HL-60/S4 (cell line): ENCODE data around the gene RDH8.
"Not testable (repeated sequence)": the region's sequence is repeated elsewhere in the genome, so short reads cannot be mapped to it uniquely, and the experiment has no call there.

Experiments
- in situ Hi-C: fragments of 300-500 bp; cut with MboI; formaldehyde crosslinking; loops from 2 replicates; pipeline ENCODE4 v1.14.3; 2022; ENCODE audit warnings: low sequenced_read_pairs

The RDH8 gene

DNA sequence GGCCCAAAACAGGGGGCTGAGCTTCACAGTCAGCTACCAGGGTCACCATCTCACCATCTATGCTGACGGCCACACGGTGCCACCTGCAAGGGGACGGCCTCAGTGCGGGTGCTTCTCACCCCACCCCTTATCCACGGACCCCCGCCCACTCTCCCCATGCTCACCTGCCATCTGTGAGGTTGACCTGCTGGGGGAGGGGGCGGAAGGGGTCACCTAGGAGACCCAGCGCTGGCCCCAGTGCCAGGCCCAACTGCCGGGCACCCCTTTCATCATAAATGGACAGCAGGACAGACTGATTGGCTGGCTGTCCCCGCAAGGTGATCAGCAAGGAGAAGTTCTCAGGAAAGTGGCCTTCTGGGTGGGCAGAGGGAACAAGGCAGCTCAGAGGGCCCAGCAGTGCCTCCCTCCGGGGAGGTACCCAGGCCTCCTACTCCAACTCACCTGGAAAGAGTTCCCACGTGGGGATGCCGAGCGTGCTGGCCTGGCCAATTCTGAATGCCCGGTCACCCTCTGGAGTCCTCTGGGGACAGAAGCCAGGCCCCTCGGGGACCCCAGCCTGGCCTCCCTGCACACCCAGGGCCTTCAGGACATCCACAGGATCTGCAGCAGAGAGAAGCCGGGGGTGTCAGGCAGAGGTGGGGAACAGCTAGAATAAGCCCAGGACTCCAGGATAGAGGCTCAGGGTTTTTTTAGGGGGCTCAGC lies 7.5 kb upstream of the RDH8 start:
- in situ Hi-C loops, result no loop called here

DNA sequence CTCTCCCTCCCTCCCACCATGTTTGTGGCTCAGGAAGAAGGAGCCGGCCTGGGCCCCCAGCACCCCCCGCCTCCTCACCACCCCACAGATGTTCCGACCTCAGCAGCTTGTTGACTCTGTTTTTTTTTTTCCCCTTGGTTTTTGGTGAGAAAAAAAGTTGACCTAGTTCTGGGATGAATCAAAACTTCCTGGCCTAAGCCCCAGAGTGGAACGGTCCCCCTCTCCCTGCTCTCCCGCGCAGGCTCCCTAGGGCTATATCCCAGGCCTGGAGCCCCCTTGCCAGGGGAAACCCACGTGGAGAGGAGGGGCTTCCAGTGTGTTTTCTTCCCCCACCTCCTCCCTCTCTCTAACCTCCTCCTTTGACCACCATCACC lies 7.0 kb upstream of the RDH8 start:
- in situ Hi-C loops, result no loop called here

DNA sequence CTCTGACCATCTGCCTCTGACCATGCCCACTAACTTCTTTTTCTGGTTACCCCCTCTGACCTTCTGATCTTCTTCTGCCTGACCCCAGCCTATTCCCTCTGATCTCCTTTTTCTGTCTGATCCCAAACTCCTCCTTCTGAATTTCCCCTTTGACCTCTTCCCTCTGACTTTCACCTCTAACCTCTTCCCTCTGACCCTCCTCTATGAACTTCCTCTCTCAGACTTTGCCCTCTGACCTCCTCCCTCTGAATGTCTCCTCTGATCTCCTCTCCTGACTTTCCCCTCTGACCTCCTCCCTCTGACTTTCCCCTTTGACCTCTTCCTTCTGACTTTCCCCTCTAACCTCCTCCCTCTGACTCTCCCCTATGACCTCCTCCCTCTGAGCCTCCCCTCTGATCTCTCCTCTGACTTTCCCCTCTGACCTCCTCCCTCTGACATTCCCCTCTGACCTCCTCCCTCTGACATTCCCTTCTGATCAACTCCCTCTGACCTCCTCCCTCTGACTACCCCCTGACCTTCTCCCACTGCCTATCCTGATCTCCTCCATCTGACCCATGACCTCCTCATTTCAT lies 6.4 kb upstream of the RDH8 start:
- in situ Hi-C loops, result no loop called here

DNA sequence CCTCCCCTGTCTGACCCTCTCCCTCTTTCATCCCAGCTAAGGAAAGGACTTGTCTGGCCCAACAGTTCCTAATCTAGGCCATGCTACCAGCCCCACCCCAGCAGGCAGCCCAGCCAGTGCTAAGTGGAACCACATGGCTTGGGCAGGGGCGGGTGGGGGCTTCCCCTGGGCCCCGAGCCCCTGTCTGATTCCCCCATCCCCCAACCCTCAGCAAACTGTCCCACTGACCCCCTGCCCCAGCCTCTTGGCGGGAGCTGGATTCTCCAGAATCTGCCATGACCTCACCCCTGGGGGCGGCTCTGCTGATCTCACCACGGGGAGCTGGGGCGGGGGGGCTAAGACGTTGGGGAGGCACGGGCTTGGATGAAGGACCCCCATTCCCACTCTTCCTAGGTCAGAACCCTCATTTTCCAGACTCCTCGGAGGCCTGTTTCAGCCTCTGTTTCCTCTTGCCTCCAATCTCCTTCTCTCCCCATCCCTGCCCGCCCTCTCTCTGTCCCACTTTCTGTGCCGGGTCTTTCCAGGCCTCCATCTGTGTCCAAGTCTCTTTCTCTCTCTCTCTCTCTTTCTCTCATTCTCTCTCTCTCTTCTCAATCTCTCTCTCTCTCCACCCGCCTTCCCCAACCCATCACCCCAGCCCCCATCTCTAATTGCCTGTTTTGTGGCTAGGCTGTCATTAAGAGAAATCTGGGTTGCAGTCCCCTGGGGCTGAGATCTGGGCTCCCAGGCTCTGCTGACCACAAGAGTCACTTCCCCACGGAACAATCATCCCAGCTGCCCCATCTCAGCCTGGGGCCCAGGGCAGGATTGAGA lies 5.7 kb upstream of the RDH8 start:
- in situ Hi-C loops, result no loop called here

DNA sequence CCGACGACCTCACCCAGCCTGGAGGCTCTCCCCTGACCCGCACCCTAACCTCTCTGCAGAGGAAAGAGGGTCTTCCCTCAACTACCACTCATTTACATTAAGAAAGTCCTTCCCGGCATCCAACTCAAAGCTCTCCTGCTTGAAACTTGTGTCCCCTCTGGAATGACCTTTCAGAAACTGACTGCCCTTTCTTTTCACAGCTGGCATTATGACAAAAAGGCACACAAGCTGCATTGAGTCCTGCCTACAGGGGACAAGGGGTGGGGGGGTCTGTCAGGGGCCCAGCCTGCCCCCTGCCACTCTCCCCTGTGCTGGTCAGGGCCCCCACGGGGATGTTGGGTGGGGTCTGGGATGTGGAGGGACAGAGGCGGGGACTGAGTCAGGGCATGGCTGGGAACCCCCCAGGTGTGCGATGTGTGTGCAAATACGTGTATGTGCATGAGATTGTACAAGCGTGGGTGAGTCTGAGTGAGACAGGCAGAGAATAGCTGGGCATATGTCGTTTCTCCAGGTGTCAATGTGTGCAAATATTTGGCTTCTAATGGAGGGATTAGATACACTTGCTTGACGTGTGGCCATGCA lies 5.0 kb upstream of the RDH8 start:
- in situ Hi-C loops, result no loop called here

DNA sequence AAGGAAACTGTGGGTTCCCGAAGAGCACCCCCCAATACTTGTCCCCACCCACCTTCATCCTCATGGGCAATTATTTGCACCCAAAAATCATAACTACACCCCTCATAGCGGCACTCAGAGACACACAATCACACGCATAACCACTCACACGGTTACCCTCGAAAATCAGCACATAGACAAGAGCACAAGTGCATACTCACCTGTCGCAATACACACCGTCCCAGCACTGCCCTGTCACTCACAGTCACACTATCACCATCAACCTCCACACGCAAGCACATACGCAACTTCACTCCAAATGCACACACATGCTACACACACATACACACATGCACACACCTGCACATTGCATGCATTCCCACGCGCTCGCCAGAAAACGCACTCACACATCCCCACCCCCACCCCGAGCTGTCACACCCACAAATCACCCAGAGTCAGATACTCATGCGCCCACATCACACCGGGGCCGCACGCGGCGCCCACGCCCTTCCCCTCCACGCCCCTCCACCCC lies 3.5 kb upstream of the RDH8 start:
- in situ Hi-C loops, result no loop called here

DNA sequence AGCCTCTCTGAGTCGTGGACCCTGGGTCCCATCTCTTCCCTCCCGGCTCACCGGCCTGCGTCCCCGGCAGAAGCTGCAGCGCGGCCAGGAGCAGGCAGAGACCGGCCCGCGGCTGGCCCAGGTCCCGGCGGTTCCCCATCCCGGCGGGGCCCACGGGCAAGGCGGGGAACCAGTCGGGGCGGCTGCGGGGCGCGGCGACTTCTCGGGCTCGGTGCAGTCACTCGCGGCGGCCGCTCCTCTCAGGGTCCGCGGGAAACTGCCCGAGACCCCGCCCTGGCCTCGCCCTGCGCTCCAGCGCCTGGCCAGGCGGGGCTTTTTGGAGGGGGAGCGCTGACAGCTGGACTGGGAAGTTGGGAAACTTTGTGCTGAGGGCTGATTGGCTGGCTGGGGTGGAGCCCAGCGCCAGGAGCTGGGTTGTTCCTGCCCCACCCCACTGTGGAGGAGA lies 3.0 kb upstream of the RDH8 start, which contains the start of gene COL5A3:
TSS of gene COL5A3 (minus strand) at position 258 of the 445 bp plus-strand sequence. CDS start at position 139, 119 bp downstream.
- in situ Hi-C loops, result no loop called here

DNA sequence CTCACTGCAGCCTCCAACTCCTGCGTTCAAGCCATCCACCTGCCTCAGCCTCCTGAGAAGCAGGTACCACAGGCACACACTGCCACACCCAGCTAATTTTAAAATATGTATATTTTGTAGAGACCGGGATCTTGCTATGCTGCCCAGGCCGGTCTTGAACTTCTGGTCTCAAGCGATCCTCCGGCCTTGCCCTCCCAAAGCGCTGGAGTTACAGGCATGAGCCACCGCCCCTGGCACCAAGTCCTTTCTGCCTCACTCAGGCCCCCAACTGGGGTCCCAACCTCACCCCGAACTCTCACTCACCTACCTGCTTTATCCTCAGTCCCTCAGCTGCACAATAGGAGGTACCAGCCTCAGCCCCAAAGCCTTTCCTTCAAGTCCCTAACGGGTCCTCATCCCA lies 2.3 kb upstream of the RDH8 start:
- in situ Hi-C loops, result no loop called here

DNA sequence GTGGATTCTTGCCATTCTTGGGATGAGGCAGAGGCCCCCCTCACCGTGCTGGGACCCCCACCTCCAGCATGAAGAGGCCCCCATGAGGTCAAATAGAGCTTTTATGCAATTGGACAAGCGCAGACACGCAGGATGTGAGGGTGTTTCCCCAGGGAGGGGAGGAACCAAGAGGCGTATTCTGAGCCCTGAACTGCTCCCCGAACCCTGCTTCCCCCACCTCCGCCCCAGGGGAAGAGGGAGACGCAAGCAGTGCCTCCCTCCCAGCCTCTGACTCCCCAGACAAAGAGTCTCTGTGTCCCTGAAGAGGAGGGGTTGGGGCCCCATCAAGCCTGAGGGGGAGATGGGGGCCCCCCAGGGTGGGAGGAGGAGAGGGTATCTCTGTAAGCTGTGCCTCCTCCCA lies 1.3 kb upstream of the RDH8 start:
- in situ Hi-C loops, result no loop called here

DNA sequence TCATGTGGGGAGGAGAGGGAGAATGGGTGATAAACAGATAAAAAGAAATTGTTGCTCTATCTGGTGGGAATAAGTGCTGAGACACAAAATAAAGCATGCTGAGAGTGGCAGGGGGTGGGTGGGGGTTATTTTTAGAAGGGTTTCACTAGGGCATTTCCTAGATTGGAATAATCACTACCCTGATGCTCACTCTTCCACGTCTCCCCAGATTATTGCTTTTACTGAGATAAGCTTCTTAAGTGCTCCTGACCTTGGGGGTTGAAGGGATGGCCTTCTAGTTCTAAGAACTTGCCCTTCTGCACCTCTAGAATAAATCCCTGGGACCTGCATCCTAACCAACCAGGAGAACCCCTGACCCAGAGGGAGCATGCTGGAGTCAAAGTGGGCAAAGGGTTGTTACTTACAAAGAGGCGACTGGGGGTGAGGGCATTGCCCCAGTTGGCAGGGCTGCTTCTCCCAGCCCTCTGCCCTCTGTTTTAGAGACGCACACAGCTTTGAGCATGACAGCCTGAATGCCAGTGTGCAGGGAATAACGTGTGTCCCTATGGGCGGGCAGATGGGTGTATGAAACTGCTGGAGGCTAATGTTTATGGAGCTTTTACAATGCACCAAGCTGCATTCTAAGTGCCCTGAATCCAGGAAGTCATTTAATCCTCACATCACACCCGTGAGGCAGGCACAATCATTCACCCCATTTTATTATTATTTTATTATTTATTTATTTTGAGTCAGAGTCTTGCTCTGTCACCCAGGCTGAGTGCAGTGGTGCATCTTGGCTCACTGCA lies 743 bp downstream of the RDH8 start:
- in situ Hi-C loops, result no loop called here

DNA sequence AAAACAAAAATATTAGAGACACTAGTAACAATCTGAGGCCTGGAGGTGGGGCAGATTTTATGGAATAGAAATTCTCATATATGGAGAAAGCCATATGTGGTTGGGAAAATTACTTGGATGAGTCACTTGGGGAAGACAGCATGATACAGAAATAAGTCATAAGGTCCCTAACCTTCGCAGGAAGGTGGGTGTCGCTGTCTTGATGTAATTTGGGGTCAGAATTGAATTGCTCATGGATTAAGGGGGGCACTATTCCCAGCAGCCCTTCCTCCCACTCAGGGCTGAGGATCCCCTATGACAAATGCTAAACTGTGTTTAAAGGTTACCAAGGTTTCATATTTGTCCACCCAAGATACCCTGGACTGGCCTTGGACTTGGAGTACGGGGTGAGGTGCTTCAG lies 5.0 kb downstream of the RDH8 start:
- in situ Hi-C loops, result no loop called here

DNA sequence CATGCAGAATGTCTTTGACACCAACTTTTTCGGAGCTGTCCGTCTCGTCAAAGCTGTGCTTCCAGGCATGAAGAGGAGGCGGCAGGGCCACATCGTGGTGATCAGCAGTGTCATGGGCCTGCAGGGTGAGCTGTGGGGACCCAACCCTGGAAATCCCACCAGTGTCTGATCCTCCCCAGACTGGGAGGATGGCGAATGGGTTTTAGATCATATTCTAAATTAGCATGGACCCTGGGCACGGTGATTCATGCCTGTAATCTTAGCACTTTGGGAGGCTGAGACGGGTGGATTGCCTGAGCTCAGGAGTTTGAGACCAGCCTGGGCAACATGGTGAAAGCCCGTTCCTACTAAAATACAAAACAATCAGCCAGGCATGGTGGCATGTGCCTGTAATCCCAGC lies 5.5 kb downstream of the RDH8 start:
- in situ Hi-C loops, result no loop called here

DNA sequence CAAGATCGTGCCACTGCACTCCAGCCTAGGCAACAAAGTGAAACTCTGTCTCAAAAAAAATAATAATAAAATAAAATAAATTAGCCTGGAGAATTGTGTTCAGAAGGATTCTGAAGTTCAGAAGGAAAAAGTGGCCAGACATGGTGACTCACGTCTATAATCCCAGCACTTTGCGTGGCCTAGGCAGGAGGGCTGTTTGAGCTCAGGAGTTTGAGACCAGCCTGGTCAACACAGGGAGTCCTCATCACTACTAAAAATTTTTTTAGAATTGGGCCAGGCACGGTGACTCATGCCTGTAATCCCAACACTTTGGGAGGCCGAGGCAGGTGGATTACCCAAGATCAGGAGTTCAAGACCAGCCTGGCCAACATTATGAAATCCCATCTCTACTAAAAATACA lies 6.0 kb downstream of the RDH8 start:
- in situ Hi-C loops, result no loop called here

DNA sequence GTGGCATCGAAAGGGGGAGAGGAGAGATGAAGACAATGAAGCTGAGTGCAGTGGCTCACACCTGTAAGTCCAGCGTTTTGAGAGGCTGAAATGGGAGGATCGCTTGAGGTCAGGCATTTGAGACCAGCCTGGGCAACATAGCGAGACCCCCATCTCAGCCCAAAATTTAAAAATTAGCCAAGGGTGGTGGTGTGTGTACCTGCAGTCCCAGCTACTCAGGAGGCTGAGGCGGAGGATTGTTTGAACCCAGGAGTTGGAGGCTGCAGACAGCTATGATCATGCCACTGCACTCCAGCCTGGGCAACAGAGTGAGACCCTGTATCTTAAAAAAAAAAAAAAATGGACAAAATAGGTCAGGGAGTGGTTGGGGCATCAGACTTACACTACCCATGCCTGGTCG lies 7.6 kb downstream of the RDH8 start:
- in situ Hi-C loops, result no loop called here

DNA sequence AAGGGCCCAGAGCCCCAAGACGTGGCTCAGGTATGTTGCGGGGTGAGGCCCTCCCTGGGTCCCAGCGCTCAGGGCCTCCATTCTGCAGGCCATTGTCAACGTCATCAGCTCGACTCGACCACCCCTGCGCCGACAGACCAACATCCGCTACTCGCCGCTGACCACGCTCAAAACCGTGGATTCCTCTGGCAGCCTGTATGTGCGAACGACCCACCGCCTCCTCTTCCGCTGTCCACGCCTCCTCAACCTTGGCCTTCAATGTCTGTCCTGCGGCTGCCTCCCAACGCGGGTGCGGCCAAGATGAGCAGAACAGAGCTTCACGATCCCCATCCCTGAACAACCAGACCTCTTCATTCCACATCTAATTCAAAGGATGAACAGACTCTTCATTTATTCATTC lies 8.2 kb downstream of the RDH8 start:
- in situ Hi-C loops, result no loop called here

DNA sequence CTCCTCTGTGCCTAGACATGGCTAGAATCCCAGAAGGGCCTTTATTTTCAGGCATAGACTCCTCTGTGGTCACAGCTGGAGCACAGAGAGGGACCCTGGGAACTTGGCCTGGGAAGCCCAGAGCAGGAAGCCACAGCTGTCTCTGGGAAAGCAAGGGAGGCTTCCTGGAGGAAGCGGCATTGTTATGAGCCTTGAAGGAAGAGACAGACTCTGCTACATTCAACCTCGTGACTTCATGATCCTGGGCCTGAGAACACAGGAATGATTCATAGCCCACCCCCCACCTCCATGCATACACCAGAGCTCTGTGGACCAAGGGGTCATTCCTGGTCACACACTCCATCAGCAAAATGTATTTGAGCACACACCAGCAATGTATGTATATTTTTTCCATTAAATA lies 8.6 kb downstream of the RDH8 start:
- in situ Hi-C loops, result no loop called here

DNA sequence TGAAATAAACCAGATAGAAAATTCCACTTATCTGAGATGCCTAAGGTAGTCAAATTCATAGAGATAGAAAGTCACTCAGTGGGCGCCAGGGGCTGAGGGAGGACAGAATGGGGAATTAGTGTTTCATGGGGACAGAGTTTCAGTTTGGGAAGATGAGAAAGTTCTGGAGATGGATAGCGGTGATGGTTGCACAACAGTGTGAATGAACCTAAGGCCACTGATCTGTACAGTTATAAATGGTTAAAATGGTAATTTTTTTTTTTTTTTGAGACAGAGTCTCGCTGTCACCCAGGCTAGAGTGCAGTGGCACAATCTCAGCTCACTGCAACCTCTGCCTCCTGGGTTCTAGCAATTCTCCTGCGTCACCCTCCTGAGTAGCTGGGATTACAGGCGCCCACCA lies 9.8 kb downstream of the RDH8 start:
- in situ Hi-C loops, result not testable (repeated sequence)

DNA sequence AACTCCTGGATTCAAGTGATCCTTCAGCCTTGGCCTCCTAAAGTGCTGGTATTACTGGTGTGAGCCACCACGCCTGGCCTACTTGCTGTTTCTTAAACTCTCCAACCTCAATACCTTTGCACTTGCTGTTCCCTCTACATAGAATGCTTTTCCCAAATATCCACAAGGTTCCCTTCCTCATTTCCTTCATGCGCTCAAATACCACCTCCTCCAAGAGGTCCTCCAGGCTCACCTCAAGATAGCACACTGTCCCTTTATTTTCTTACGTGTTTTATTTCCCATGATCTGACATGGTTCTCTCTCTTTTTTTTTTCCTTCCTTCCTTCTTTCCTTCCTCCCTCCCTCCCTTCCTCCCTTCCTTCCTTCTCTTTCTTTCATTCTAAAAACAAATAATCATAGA lies 13.5 kb downstream of the RDH8 start:
- in situ Hi-C loops, result no loop called here

DNA sequence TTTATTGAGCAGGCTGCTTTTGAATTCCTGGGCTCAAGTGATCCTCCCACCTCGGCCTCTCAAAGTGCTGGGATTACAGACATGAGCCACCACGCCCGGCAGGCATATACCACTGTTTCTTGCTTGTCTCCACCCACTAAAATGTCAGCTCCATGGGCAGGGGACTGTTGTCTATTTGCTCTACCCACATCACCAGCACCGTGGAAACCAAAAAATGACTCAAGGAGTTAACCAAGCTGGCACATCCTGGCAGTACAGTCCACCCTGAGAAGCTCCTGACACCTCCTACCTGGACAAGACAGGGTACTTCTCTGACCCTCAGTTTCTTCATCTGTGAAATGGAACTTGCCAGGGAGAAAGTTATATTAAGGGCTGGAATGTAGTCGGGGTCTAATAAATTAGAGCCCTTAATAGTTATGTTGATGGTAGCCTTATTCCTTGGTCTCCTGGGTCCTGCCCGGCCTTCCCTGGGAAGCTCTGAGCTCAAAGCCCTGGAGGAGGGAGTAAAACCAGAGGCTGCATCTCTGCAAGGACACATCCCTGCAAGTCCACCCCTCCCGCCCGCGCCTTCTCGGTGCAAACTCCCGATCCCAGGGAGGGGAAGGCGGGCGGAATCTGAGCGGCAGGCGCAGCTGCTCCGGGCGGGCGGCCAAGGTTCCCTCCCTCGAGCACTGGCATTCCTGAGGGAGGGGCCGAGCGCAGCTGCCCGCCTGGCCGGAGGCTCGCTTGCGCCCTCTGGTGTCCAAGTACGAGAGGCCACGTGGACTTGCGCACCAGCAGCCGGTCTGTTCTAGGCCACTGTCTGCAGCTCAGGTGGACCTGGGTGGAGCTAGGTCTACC lies 14.1 kb downstream of the RDH8 start:
- in situ Hi-C loops, result no loop called here

DNA sequence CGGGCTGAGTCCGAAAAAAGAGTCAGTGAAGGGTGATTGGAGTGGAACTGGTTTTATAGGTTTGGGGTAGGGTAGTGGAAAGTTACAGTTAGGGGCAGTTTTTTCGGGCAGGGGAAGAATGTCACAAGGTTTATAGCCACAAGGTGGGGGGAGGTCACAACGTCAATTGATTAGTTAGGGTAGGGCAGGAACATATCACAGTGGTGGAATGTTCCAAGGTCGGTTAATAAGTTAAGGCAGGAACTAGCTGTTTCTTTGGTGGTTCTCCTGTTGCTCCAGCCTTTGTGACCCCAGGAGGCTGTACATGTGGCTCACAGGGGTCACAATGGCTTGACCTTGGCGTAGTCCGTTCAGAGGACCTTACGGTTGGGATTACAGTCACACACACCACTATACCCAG lies 20.3 kb downstream of the RDH8 start:
- in situ Hi-C loops, result no loop called here
